ENCODE data around the gene COG7.
"Not testable (repeated sequence)": the region's sequence is repeated elsewhere in the genome, so short reads cannot be mapped to it uniquely, and the experiment has no call there.

COG7 gene

GRCh38 chr16:23389201-23389600, 63.8 kb downstream of the COG7 start:
- no peaks in the 10 kb centered on the region for H3K4me1 ChIP-seq (ENCODE audit: control insufficient read depth, insufficient read depth, low read length)
- peaks cover 6% of the 10 kb centered on the region for H3K36me3 ChIP-seq (ENCODE audit: control insufficient read depth, insufficient read depth, low read length)
- H3K27ac ChIP-seq (ENCODE audit: insufficient read depth, low read depth, low read length, poor library complexity, severe bottlenecking) = no peak overlapping the region
- H3K27me3 ChIP-seq (ENCODE audit: control insufficient read depth, insufficient read depth, low read length, poor library complexity, severe bottlenecking) = no peaks in the 10 kb centered on the region
- no peak overlapping the region for H3K4me3 ChIP-seq (ENCODE audit: insufficient read depth, low read depth, low read length)
- 92 to 95% methylated on average over 5 of the region's 5 CpGs for WGBS, 2 experiments
- no peaks in the 10 kb centered on the region for H3K9me3 ChIP-seq (ENCODE audit: control insufficient read depth, low read length)

GRCh38 chr16:23388786-23389185, 64.2 kb downstream of the COG7 start:
- no peak overlapping the region for H3K27ac ChIP-seq (ENCODE audit: insufficient read depth, low read depth, low read length, poor library complexity, severe bottlenecking)
- 94 to 95% methylated on average over 15 of the region's 15 CpGs for WGBS, 2 experiments
- no peaks in the 10 kb centered on the region for H3K4me1 ChIP-seq (ENCODE audit: control insufficient read depth, insufficient read depth, low read length)
- no peaks in the 10 kb centered on the region for H3K27me3 ChIP-seq (ENCODE audit: control insufficient read depth, insufficient read depth, low read length, poor library complexity, severe bottlenecking)
- H3K9me3 ChIP-seq (ENCODE audit: control insufficient read depth, low read length) = no peaks in the 10 kb centered on the region
- no peak overlapping the region for H3K4me3 ChIP-seq (ENCODE audit: insufficient read depth, low read depth, low read length)
- peaks cover 6% of the 10 kb centered on the region for H3K36me3 ChIP-seq (ENCODE audit: control insufficient read depth, insufficient read depth, low read length)

- no peaks in the 10 kb centered on the region for H3K4me1 ChIP-seq (ENCODE audit: control insufficient read depth, insufficient read depth, low read length)
- H3K4me3 ChIP-seq (ENCODE audit: insufficient read depth, low read depth, low read length) = no peak overlapping the region
- WGBS, 2 experiments = 89 to 92% methylated on average over 8 of the region's 8 CpGs
- H3K27ac ChIP-seq (ENCODE audit: insufficient read depth, low read depth, low read length, poor library complexity, severe bottlenecking) = no peak overlapping the region
- no peaks in the 10 kb centered on the region for H3K27me3 ChIP-seq (ENCODE audit: control insufficient read depth, insufficient read depth, low read length, poor library complexity, severe bottlenecking)
- no peaks in the 10 kb centered on the region for H3K9me3 ChIP-seq (ENCODE audit: control insufficient read depth, low read length)
- peaks cover 6% of the 10 kb centered on the region for H3K36me3 ChIP-seq (ENCODE audit: control insufficient read depth, insufficient read depth, low read length)
Observed at GRCh38 chr16:23387666-23388065, 65.3 kb downstream of the COG7 start.

- 95% methylated on average over 15 of the region's 15 CpGs for WGBS, 2 experiments
- H3K27ac ChIP-seq (ENCODE audit: insufficient read depth, low read depth, low read length, poor library complexity, severe bottlenecking) = no peak overlapping the region
- no peaks in the 10 kb centered on the region for H3K9me3 ChIP-seq (ENCODE audit: control insufficient read depth, low read length)
- no peaks in the 10 kb centered on the region for H3K27me3 ChIP-seq (ENCODE audit: control insufficient read depth, insufficient read depth, low read length, poor library complexity, severe bottlenecking)
- H3K4me1 ChIP-seq (ENCODE audit: control insufficient read depth, insufficient read depth, low read length) = no peaks in the 10 kb centered on the region
- H3K36me3 ChIP-seq (ENCODE audit: control insufficient read depth, insufficient read depth, low read length) = no peaks in the 10 kb centered on the region
- H3K4me3 ChIP-seq (ENCODE audit: insufficient read depth, low read depth, low read length) = no peak overlapping the region
Observed at GRCh38 chr16:23385441-23385840, 67.5 kb downstream of the COG7 start.

- Histone ChIP-seq H3K4me3 (ENCODE audit: insufficient read depth, low read depth, low read length) (no peak overlapping the region), H3K27me3 (ENCODE audit: control insufficient read depth, insufficient read depth, low read length, poor library complexity, severe bottlenecking) (no peaks in the 10 kb centered on the region), H3K27ac (ENCODE audit: insufficient read depth, low read depth, low read length, poor library complexity, severe bottlenecking) (no peak overlapping the region), H3K9me3 (ENCODE audit: control insufficient read depth, low read length) (no peaks in the 10 kb centered on the region), H3K36me3 (ENCODE audit: control insufficient read depth, insufficient read depth, low read length) (no peaks in the 10 kb centered on the region), H3K4me1 (ENCODE audit: control insufficient read depth, insufficient read depth, low read length) (no peaks in the 10 kb centered on the region)
- whole genome bisulfite sequencing, 2 experiments = 94 to 95% methylated on average over 10 of the region's 10 CpGs
Observed at GRCh38 chr16:23384878-23385277, 68.1 kb downstream of the COG7 start.

DNA sequence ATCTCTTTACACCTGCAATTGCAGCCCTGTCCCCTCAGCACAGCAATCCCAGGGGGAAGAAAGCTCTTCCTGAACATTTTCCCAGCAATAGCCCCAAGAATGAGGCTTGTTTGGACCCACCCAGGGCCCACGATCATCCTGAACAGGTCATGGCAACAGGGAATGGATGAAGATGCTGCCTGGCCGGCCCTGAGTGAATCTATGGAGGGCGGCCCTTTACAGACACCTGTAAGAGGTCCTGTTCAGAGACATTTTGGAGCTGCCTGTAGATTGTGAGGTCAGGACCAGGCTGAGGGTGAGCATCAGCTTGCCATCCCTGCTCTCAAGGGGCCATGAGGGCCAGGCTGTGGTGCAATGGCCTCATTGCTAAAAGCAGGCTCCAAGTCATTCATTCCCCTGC, 69.1 kb downstream of the COG7 start:
- 93 to 94% methylated on average over 3 of the region's 3 CpGs for WGBS, 2 experiments
- no peaks in the 10 kb centered on the region for H3K36me3 ChIP-seq (ENCODE audit: control insufficient read depth, insufficient read depth, low read length)
- no peak overlapping the region for H3K4me3 ChIP-seq (ENCODE audit: insufficient read depth, low read depth, low read length)
- no peaks in the 10 kb centered on the region for H3K4me1 ChIP-seq (ENCODE audit: control insufficient read depth, insufficient read depth, low read length)
- no peaks in the 10 kb centered on the region for H3K9me3 ChIP-seq (ENCODE audit: control insufficient read depth, low read length)
- no peak overlapping the region for H3K27ac ChIP-seq (ENCODE audit: insufficient read depth, low read depth, low read length, poor library complexity, severe bottlenecking)
- no peaks in the 10 kb centered on the region for H3K27me3 ChIP-seq (ENCODE audit: control insufficient read depth, insufficient read depth, low read length, poor library complexity, severe bottlenecking)

DNA sequence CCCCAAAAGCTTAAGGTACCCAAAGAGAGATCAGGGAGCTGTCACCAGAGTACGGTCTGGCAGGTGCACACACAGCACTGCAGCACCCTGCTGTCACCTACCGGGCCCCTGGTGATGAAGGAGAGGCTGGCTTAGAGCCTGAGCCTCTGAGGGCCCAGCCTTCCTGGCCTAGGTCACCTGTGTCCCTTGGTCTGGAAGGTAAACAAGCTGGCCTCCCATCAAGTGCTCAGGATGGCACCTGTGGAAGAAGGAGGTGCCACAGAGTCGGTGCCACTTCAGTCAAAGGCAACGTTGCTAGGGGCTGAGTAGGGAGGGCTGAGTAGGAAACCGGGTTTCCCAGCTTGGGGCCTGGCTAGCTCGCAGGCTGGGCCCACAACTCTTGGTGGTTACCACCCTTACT, 70.7 kb downstream of the COG7 start:
- WGBS, 2 experiments = 89 to 90% methylated on average over 6 of the region's 6 CpGs
- Histone ChIP-seq H3K4me3 (ENCODE audit: insufficient read depth, low read depth, low read length) (no peak overlapping the region), H3K27ac (ENCODE audit: insufficient read depth, low read depth, low read length, poor library complexity, severe bottlenecking) (no peak overlapping the region), H3K9me3 (ENCODE audit: control insufficient read depth, low read length) (no peaks in the 10 kb centered on the region), H3K36me3 (ENCODE audit: control insufficient read depth, insufficient read depth, low read length) (no peaks in the 10 kb centered on the region), H3K27me3 (ENCODE audit: control insufficient read depth, insufficient read depth, low read length, poor library complexity, severe bottlenecking) (no peaks in the 10 kb centered on the region), H3K4me1 (ENCODE audit: control insufficient read depth, insufficient read depth, low read length) (no peaks in the 10 kb centered on the region)

- not testable (repeated sequence) for H3K27me3 ChIP-seq (ENCODE audit: control insufficient read depth, insufficient read depth, low read length, poor library complexity, severe bottlenecking); H3K4me1 ChIP-seq (ENCODE audit: control insufficient read depth, insufficient read depth, low read length); H3K9me3 ChIP-seq (ENCODE audit: control insufficient read depth, low read length); H3K36me3 ChIP-seq (ENCODE audit: control insufficient read depth, insufficient read depth, low read length); H3K27ac ChIP-seq (ENCODE audit: insufficient read depth, low read depth, low read length, poor library complexity, severe bottlenecking); H3K4me3 ChIP-seq (ENCODE audit: insufficient read depth, low read depth, low read length)
- WGBS, 2 experiments = 94 to 95% methylated on average over 8 to 9 of the region's 9 CpGs
Observed at GRCh38 chr16:23381702-23382101, 71.3 kb downstream of the COG7 start.

- Histone ChIP-seq H3K4me3 (ENCODE audit: insufficient read depth, low read depth, low read length) (no peak overlapping the region), H3K4me1 (ENCODE audit: control insufficient read depth, insufficient read depth, low read length) (no peaks in the 10 kb centered on the region), H3K27me3 (ENCODE audit: control insufficient read depth, insufficient read depth, low read length, poor library complexity, severe bottlenecking) (no peaks in the 10 kb centered on the region), H3K9me3 (ENCODE audit: control insufficient read depth, low read length) (no peaks in the 10 kb centered on the region), H3K27ac (ENCODE audit: insufficient read depth, low read depth, low read length, poor library complexity, severe bottlenecking) (no peak overlapping the region), H3K36me3 (ENCODE audit: control insufficient read depth, insufficient read depth, low read length) (no peaks in the 10 kb centered on the region)
- WGBS, 2 experiments = 95 to 96% methylated on average over 20 of the region's 20 CpGs
Observed at GRCh38 chr16:23380501-23380951, 72.5 kb downstream of the COG7 start.

DNA sequence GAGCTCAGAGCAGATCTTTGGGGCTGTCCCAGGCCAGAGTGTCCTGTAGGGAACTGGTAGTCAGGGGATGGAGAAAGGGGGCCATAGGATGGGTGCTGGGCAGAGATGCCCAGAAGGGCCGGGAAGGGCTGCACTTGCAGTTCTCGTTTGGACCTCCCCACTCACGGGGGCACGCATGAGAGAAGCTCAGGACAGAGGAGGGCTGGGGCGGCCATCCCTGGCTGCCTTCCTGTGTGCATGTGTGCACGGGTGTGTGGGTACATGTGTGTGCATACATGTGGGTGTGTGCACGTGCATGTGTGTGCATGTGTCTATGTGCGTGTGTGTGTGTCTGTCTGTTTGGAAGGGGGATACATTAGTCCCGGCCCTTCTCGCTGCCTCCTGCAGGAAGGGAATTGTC, 73.3 kb downstream of the COG7 start:
- Histone ChIP-seq H3K36me3 (ENCODE audit: control insufficient read depth, insufficient read depth, low read length) (no peaks in the 10 kb centered on the region), H3K4me3 (ENCODE audit: insufficient read depth, low read depth, low read length) (no peak overlapping the region), H3K27me3 (ENCODE audit: control insufficient read depth, insufficient read depth, low read length, poor library complexity, severe bottlenecking) (no peaks in the 10 kb centered on the region), H3K9me3 (ENCODE audit: control insufficient read depth, low read length) (no peaks in the 10 kb centered on the region), H3K27ac (ENCODE audit: insufficient read depth, low read depth, low read length, poor library complexity, severe bottlenecking) (no peak overlapping the region), H3K4me1 (ENCODE audit: control insufficient read depth, insufficient read depth, low read length) (no peaks in the 10 kb centered on the region)
- WGBS, 2 experiments = 91 to 96% methylated on average over 10 of the region's 10 CpGs

- no peaks in the 10 kb centered on the region for H3K36me3 ChIP-seq (ENCODE audit: control insufficient read depth, insufficient read depth, low read length)
- WGBS, 2 experiments = 89 to 90% methylated on average over 5 of the region's 5 CpGs
- no peaks in the 10 kb centered on the region for H3K4me1 ChIP-seq (ENCODE audit: control insufficient read depth, insufficient read depth, low read length)
- no peaks in the 10 kb centered on the region for H3K9me3 ChIP-seq (ENCODE audit: control insufficient read depth, low read length)
- no peak overlapping the region for H3K27ac ChIP-seq (ENCODE audit: insufficient read depth, low read depth, low read length, poor library complexity, severe bottlenecking)
- no peaks in the 10 kb centered on the region for H3K27me3 ChIP-seq (ENCODE audit: control insufficient read depth, insufficient read depth, low read length, poor library complexity, severe bottlenecking)
- no peak overlapping the region for H3K4me3 ChIP-seq (ENCODE audit: insufficient read depth, low read depth, low read length)
Observed at GRCh38 chr16:23378921-23379320, 74.1 kb downstream of the COG7 start.
